ENCODE data around the gene CCDC150. TPM values are rescaled to one million over a fixed set of nuclear protein-coding genes. Genes with fewer than 3 reads are reported as not detected.
"Not testable (repeated sequence)": the region's sequence is repeated elsewhere in the genome, so short reads cannot be mapped to it uniquely, and the experiment has no call there.

The CCDC150 gene
- total RNA-seq, 1 donor from 2014 or later: 3.1 TPM

DNA sequence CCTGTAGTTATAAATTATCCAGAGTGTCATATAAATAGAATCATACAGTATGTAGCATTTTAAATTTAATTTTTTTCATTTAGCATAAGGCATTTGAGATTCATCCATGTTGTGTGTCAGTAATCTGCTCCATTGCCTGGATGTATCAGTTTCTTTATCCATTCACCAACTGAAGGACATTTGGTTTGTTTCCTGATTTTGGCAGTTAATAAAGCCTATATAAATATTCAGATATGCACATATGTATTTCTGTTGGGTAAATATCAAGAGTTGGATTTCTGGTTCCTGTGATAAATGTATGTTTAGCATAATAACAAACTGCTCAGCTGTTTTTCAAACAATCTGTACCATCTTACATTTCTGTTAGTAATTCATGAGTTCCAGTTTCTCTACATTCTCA, 39.9 kb downstream of the CCDC150 start:
- H3K4me1 Mint-ChIP-seq (ENCODE audit: low read depth): no peaks in the 10 kb centered on the region
- TF ChIP-seq, protein P1, sequence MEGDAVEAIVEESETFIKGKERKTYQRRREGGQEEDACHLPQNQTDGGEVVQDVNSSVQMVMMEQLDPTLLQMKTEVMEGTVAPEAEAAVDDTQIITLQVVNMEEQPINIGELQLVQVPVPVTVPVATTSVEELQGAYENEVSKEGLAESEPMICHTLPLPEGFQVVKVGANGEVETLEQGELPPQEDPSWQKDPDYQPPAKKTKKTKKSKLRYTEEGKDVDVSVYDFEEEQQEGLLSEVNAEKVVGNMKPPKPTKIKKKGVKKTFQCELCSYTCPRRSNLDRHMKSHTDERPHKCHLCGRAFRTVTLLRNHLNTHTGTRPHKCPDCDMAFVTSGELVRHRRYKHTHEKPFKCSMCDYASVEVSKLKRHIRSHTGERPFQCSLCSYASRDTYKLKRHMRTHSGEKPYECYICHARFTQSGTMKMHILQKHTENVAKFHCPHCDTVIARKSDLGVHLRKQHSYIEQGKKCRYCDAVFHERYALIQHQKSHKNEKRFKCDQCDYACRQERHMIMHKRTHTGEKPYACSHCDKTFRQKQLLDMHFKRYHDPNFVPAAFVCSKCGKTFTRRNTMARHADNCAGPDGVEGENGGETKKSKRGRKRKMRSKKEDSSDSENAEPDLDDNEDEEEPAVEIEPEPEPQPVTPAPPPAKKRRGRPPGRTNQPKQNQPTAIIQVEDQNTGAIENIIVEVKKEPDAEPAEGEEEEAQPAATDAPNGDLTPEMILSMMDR (IDR thresholded peaks at IDR 0.05): no peak
- no peaks in the 10 kb centered on the region for H3K27me3 Mint-ChIP-seq (ENCODE audit: low read depth)
- no peak for DNase-seq (ENCODE audit: low spot score)
- no peak overlapping the region for H3K27ac Mint-ChIP-seq (ENCODE audit: unreplicated experiment)
- H3K4me3 Mint-ChIP-seq (ENCODE audit: unreplicated experiment): no peak overlapping the region
- H3K9me3 Mint-ChIP-seq (ENCODE audit: low read depth): peaks cover 20% of the 10 kb centered on the region
- peaks cover 8% of the 10 kb centered on the region for H3K36me3 Mint-ChIP-seq (ENCODE audit: low read depth)

DNA sequence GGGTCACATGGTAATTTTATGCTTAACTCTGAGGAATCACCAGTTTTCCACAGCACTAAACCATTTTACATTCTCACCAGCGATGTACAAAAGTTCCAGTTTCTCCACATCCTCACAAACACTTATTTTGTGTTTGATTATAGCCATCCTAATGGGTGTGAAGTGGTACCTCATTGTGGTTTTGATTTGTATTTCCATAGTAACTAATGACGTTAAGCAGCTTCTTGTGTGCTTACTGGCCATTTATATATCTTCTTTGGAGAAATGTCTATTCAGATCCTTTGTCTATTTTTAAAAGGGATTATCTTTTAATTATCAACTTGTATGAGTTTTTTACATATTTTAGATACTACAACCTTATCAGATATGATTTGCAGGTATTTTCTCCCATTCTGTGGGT, 42.0 kb downstream of the CCDC150 start:
- DNase-seq (ENCODE audit: low spot score): no peak
- Mint-ChIP-seq H3K4me3 (ENCODE audit: unreplicated experiment) (no peak overlapping the region), H3K36me3 (ENCODE audit: low read depth) (peaks cover 12% of the 10 kb centered on the region), H3K27ac (ENCODE audit: unreplicated experiment) (no peak overlapping the region), H3K9me3 (ENCODE audit: low read depth) (peaks cover 33% of the 10 kb centered on the region), H3K27me3 (ENCODE audit: low read depth) (no peaks in the 10 kb centered on the region), H3K4me1 (ENCODE audit: low read depth) (no peaks in the 10 kb centered on the region)
- TF ChIP-seq, protein P1 (IDR thresholded peaks at IDR 0.05): no peak

DNA sequence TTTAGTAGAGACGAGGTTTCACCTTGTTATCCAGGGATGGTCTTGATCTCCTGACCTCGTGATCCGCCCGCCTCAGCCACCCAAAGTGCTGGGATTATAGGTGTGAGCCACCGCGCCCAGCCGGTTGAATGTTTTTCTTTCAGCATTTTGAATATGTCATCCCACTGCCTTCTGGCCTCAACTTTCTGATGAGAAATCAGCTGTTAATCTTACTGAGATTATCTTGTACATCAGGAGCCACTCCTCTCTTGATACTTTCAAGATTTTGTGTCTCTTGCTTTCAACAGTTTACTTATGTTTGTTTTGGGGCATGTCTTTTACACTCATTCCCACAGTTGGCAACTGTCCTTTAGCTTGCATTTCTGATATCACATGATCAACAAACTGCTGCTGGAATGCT, 46.3 kb downstream of the CCDC150 start:
- peaks cover 43% of the 10 kb centered on the region for H3K9me3 Mint-ChIP-seq (ENCODE audit: low read depth)
- H3K4me3 Mint-ChIP-seq (ENCODE audit: unreplicated experiment): no peak overlapping the region
- TF ChIP-seq, protein P1 (IDR thresholded peaks at IDR 0.05): no peak
- H3K4me1 Mint-ChIP-seq (ENCODE audit: low read depth): no peaks in the 10 kb centered on the region
- H3K36me3 Mint-ChIP-seq (ENCODE audit: low read depth): peaks cover 18% of the 10 kb centered on the region
- H3K27me3 Mint-ChIP-seq (ENCODE audit: low read depth): no peaks in the 10 kb centered on the region
- DNase-seq (ENCODE audit: low spot score): no peak
- no peak overlapping the region for H3K27ac Mint-ChIP-seq (ENCODE audit: unreplicated experiment)

DNA sequence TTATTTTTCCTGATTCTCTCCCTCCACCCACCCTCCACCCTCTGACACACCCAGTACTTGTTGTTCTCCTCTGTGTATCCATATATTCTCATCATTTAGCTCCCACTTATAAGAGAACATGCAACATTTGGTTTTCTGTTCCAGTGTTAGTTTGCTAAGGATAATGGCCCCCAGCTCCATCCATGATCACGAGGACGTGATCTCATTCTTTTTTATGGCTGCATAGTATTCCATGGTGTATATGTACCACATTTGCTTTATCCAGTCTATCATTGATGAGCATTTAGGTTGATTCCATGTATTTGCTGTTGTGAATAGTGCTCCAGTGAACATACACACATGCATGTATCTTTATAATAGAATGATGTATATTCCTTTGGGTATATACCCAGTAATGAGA, 47.2 kb downstream of the CCDC150 start:
- H3K4me1 Mint-ChIP-seq (ENCODE audit: low read depth); DNase-seq (ENCODE audit: low spot score); H3K27ac Mint-ChIP-seq (ENCODE audit: unreplicated experiment); H3K4me3 Mint-ChIP-seq (ENCODE audit: unreplicated experiment); H3K27me3 Mint-ChIP-seq (ENCODE audit: low read depth): not testable (repeated sequence)
- Mint-ChIP-seq H3K9me3 (ENCODE audit: low read depth) (peaks cover 42% of the 10 kb centered on the region), H3K36me3 (ENCODE audit: low read depth) (peaks cover 18% of the 10 kb centered on the region)

DNA sequence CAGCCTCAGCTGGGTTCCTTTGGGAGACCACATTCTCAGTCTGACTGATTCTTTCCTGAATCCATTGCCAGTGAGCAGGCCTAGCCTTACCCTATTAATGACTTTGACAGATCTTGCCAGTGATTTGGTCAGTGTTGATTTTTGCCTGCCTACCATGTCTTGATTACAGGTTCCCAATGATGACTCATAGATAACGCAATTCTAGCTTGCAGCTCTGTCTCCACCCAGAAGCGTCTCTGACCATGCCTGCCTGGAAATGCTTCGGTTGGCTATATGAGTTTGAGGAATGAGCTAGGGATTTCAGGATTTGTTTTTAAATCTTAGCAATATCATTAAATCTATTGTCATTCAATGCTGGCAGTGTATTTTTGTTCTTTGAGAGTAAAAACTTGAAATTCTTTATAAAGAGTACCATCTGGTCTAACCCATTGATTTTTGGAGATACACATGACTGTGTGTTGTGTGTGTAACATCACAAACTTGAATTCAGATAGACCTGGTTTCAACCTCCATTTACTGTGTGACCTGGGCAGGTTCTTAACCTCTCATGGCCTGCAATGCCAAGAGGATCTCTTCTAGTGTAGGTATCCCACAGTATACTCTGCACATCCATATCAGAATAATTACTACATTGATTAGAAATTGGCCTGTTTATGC, 57.0 kb downstream of the CCDC150 start:
- Mint-ChIP-seq H3K27me3 (ENCODE audit: low read depth) (no peaks in the 10 kb centered on the region), H3K27ac (ENCODE audit: unreplicated experiment) (no peak overlapping the region), H3K4me1 (ENCODE audit: low read depth) (no peaks in the 10 kb centered on the region), H3K36me3 (ENCODE audit: low read depth) (no peaks in the 10 kb centered on the region), H3K9me3 (ENCODE audit: low read depth) (no peaks in the 10 kb centered on the region), H3K4me3 (ENCODE audit: unreplicated experiment) (no peak overlapping the region)
- TF ChIP-seq, protein P1 (IDR thresholded peaks at IDR 0.05): no peak
- no peak for DNase-seq (ENCODE audit: low spot score)

DNA sequence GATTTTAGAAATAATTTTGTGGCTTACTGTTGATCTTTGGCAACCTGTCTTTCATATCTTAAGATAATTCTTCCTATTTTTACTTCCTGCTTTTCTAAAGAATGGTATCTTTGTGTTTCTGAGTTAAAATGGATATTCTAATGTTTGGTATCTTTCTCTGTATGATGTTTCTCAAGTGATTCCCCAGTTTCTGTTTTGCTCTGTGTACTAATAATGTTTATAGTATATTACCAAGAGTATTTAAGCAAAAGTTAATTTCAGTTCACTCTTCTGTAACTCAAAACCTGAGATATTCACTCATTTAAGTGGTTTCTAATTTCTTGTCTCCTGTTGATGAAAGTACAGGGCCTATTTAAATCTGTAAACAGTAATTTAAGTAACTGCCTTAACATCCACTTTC, 58.3 kb downstream of the CCDC150 start:
- H3K36me3 Mint-ChIP-seq (ENCODE audit: low read depth): no peaks in the 10 kb centered on the region
- H3K27me3 Mint-ChIP-seq (ENCODE audit: low read depth): no peaks in the 10 kb centered on the region
- no peaks in the 10 kb centered on the region for H3K4me1 Mint-ChIP-seq (ENCODE audit: low read depth)
- no peak overlapping the region for H3K4me3 Mint-ChIP-seq (ENCODE audit: unreplicated experiment)
- H3K9me3 Mint-ChIP-seq (ENCODE audit: low read depth): no peaks in the 10 kb centered on the region
- no peak overlapping the region for H3K27ac Mint-ChIP-seq (ENCODE audit: unreplicated experiment)
- no peak for DNase-seq (ENCODE audit: low spot score)
- TF ChIP-seq, protein P1 (IDR thresholded peaks at IDR 0.05): no peak

All from chondrocyte (in vitro differentiated cells).